Measurements from ENCODE around the gene PCCB. TPM values are rescaled to one million over a fixed set of nuclear protein-coding genes. Genes with fewer than 3 reads are reported as not detected.

Gene PCCB
- total RNA-seq, 1 donor from 2014 or later = 31.2 TPM

- TF ChIP-seq CTCF (IDR thresholded peaks at IDR 0.05; ENCODE audit: unreplicated experiment) = no peak
- no peak for DNase-seq (ENCODE audit: low spot score in 2 of 2, unreplicated experiment in 2 of 2)
- Mint-ChIP-seq H3K27me3 (ENCODE audit: low read depth) (no peaks in the 10 kb centered on the region), H3K36me3 (peaks cover 48% of the 10 kb centered on the region), H3K4me1 (no peaks in the 10 kb centered on the region), H3K27ac (no peak overlapping the region), H3K4me3 (no peak overlapping the region), H3K9me3 (peaks cover 7% of the 10 kb centered on the region)
Measured at GRCh38 chr3:136296960-136297359, 46.8 kb downstream of the PCCB start.

GRCh38 chr3:136297826-136298225 is 47.7 kb downstream of the PCCB start:
- DNase-seq (ENCODE audit: low spot score in 2 of 2, unreplicated experiment in 2 of 2) = no peak
- Mint-ChIP-seq H3K27me3 (ENCODE audit: low read depth) (no peaks in the 10 kb centered on the region), H3K36me3 (peaks cover 42% of the 10 kb centered on the region), H3K9me3 (no peaks in the 10 kb centered on the region), H3K4me1 (no peaks in the 10 kb centered on the region), H3K27ac (no peak overlapping the region), H3K4me3 (no peak overlapping the region)
- TF ChIP-seq CTCF (IDR thresholded peaks at IDR 0.05; ENCODE audit: unreplicated experiment) = no peak

- Mint-ChIP-seq H3K4me3 (no peak overlapping the region), H3K9me3 (no peaks in the 10 kb centered on the region), H3K4me1 (no peaks in the 10 kb centered on the region)
Measured at GRCh38 chr3:136300444-136300843, 50.3 kb downstream of the PCCB start.

GRCh38 chr3:136305879-136306278 is 55.7 kb downstream of the PCCB start:
- peaks cover 26% of the 10 kb centered on the region for H3K36me3 Mint-ChIP-seq
- H3K9me3 Mint-ChIP-seq = peaks cover 12% of the 10 kb centered on the region
- TF ChIP-seq CTCF (IDR thresholded peaks at IDR 0.05; ENCODE audit: unreplicated experiment) = no peak
- DNase-seq (ENCODE audit: low spot score in 2 of 2, unreplicated experiment in 2 of 2) = no peak
- no peaks in the 10 kb centered on the region for H3K4me1 Mint-ChIP-seq
- no peaks in the 10 kb centered on the region for H3K27me3 Mint-ChIP-seq (ENCODE audit: low read depth)
- no peak overlapping the region for H3K4me3 Mint-ChIP-seq
- no peak overlapping the region for H3K27ac Mint-ChIP-seq

More at GRCh38 chr3:136300444-136300843, 50.3 kb downstream of the PCCB start:
- Mint-ChIP-seq H3K27me3 (ENCODE audit: low read depth) (no peaks in the 10 kb centered on the region), H3K27ac (no peak overlapping the region), H3K36me3 (peaks cover 30% of the 10 kb centered on the region)
- TF ChIP-seq CTCF (IDR thresholded peaks at IDR 0.05; ENCODE audit: unreplicated experiment) = no peak
- no peak for DNase-seq (ENCODE audit: low spot score in 2 of 2, unreplicated experiment in 2 of 2)

- no peaks in the 10 kb centered on the region for H3K27me3 Mint-ChIP-seq (ENCODE audit: low read depth)
- no peaks in the 10 kb centered on the region for H3K4me1 Mint-ChIP-seq
- no peak overlapping the region for H3K27ac Mint-ChIP-seq
- peaks cover 33% of the 10 kb centered on the region for H3K36me3 Mint-ChIP-seq
- no peak for DNase-seq (ENCODE audit: low spot score in 2 of 2, unreplicated experiment in 2 of 2)
- H3K9me3 Mint-ChIP-seq = peaks cover 11% of the 10 kb centered on the region
- no peak overlapping the region for H3K4me3 Mint-ChIP-seq
- no peak for TF ChIP-seq CTCF (IDR thresholded peaks at IDR 0.05; ENCODE audit: unreplicated experiment)
Measured at GRCh38 chr3:136311261-136311660, 61.1 kb downstream of the PCCB start.

- Mint-ChIP-seq H3K27me3 (ENCODE audit: low read depth) (no peaks in the 10 kb centered on the region), H3K9me3 (peaks cover 7% of the 10 kb centered on the region), H3K4me3 (no peak overlapping the region), H3K27ac (no peak overlapping the region), H3K36me3 (peaks cover 34% of the 10 kb centered on the region), H3K4me1 (no peaks in the 10 kb centered on the region)
- DNase-seq (ENCODE audit: low spot score in 2 of 2, unreplicated experiment in 2 of 2) = no peak
- no peak for TF ChIP-seq CTCF (IDR thresholded peaks at IDR 0.05; ENCODE audit: unreplicated experiment)
Measured at GRCh38 chr3:136311968-136312367, 61.8 kb downstream of the PCCB start.

All from mesothelial cell of epicardium (in vitro differentiated cells).